HUES64 (cell line): ENCODE measurements around the gene CROT.

Source experiments
- H3K27ac ChIP-seq: 2 replicates; pipeline ENCODE4 v1.7.0; 2013; ENCODE audit warnings: low read depth, low read length, inconsistent platforms
- H3K27me3 ChIP-seq: 2 replicates; pipeline ENCODE4 v1.6.1; 2013; ENCODE audit warnings: mild to moderate bottlenecking, low read length; ENCODE audit not compliant: insufficient read depth
- H3K36me3 ChIP-seq: 2 replicates; pipeline ENCODE4 v1.6.1; 2013; ENCODE audit warnings: mild to moderate bottlenecking, low read length; ENCODE audit not compliant: insufficient read depth
- H3K4me1 ChIP-seq: 2 replicates; pipeline ENCODE4 v1.6.1; 2013; ENCODE audit warnings: mild to moderate bottlenecking, low read length, moderate library complexity; ENCODE audit not compliant: insufficient read depth
- H3K4me3 ChIP-seq: 2 replicates; pipeline ENCODE4 v1.5.1; 2013; ENCODE audit warnings: mild to moderate bottlenecking, low read length, moderate library complexity
- H3K9ac ChIP-seq: 2 replicates; pipeline ENCODE4 v1.6.1; 2013; ENCODE audit warnings: mild to moderate bottlenecking, low read depth, low read length
- H3K9me3 ChIP-seq: 2 replicates; pipeline ENCODE4 v1.6.1; 2013; ENCODE audit warnings: low read depth, low read length; ENCODE audit not compliant: insufficient read depth
- WGBS: fragments of 150-250, 120-280 bp; methylation state at CpG from one replicate; pipeline ENCODE4 v1.1.7; 2013; ENCODE audit warnings: missing lambda C conversion rate; 5-methylcytosine and 5-hydroxymethylcytosine counted together

The CROT gene

GRCh38 chr7:87342231-87342630 lies 3.2 kb upstream of the CROT start:
- 0 out of 2 replicates have a peak, but pooled peaks cover 4% of the 10 kb centered on the region for H3K27me3 ChIP-seq
- no peak overlapping the region for H3K27ac ChIP-seq
- H3K36me3 ChIP-seq, result peaks cover 2% of the 10 kb centered on the region; the same call in 1 of the 2 replicates
- H3K4me1 ChIP-seq, result peaks cover 22% of the 10 kb centered on the region
- no peaks in the 10 kb centered on the region for H3K9me3 ChIP-seq
- H3K4me3 ChIP-seq, result no peak overlapping the region
- 89% methylated on average over 1 of the region's 3 CpGs for WGBS
- H3K9ac ChIP-seq, result no peak overlapping the region

- 0 out of 2 replicates have a peak, but pooled peaks cover 1% of the 10 kb centered on the region for H3K9me3 ChIP-seq
- no peak overlapping the region; the same call in 1 of the 2 replicates for H3K9ac ChIP-seq
- H3K36me3 ChIP-seq, result peaks cover 12% of the 10 kb centered on the region
- H3K4me3 ChIP-seq, result peak overlapping the region; percentile 87
- peaks cover 22% of the 10 kb centered on the region for H3K4me1 ChIP-seq
- 100% methylated on average over 1 of the region's 2 CpGs for WGBS
- H3K27ac ChIP-seq, result no peak overlapping the region
- 0 out of 2 replicates have a peak, but pooled peaks cover 4% of the 10 kb centered on the region for H3K27me3 ChIP-seq
These were observed 1.0 kb upstream of the CROT start for GRCh38 chr7:87344446-87344845.

GRCh38 chr7:87345962-87346371 lies 503 bp downstream of the CROT start:
- no peak overlapping the region for H3K27ac ChIP-seq
- 0 out of 2 replicates have a peak, but pooled peaks cover 4% of the 10 kb centered on the region for H3K27me3 ChIP-seq
- H3K9ac ChIP-seq, result peak overlapping the region; percentile 54
- 57% methylated on average over 8 of the region's 8 CpGs for WGBS
- H3K36me3 ChIP-seq, result peaks cover 24% of the 10 kb centered on the region
- H3K4me3 ChIP-seq, result peak overlapping the region; percentile 87
- H3K9me3 ChIP-seq, result peaks cover 9% of the 10 kb centered on the region; the same call in 1 of the 2 replicates
- H3K4me1 ChIP-seq, result peaks cover 22% of the 10 kb centered on the region

DNA sequence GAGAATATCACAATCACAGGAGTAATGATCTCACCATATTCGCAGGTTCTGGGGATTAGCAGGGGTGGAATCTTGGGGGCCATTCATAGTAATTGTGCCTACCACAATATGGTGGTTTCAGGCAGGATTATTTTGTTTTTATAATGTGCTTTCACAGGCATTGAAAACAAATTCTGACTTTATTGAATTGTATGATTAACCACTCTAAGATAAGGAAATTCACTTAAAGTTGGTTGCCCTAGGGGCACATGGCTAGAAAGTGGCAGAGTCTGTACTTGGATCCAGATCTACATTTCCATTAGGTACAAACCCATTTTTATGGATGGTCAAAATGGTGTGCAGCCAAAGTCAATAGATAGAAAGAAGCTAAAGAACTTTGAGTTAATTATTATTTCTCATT lies 1.7 kb downstream of the CROT start:
- Histone ChIP-seq H3K27ac (no peak overlapping the region), H3K9ac (no peak overlapping the region), H3K36me3 (peaks cover 33% of the 10 kb centered on the region), H3K4me1 (peaks cover 17% of the 10 kb centered on the region), H3K4me3 (no peak overlapping the region), H3K27me3 (0 out of 2 replicates have a peak, but pooled peaks cover 4% of the 10 kb centered on the region), H3K9me3 (peaks cover 17% of the 10 kb centered on the region)
- WGBS, result 100% methylated on average over 1 of the region's 1 CpG

DNA sequence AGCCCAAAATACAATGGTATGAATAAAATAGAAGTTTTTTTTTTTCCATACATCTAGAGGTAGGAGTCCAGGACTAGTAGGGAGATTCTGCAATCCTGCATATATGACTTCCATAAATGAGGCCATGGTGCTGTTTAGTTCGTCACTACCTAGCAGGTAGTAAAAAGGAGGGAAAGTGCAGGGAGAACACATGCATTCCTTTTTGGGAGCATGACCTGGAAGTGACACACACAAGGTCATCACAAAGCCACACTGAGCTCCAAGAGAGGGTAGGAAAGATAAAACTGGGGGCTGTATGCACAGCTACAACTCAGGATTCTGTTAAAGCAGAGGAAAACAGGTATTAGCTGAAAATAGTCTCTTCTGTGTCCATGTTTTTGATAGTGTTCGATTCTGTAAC lies 2.2 kb downstream of the CROT start:
- Histone ChIP-seq H3K4me1 (peaks cover 12% of the 10 kb centered on the region), H3K4me3 (no peak overlapping the region), H3K9ac (no peak overlapping the region), H3K9me3 (peaks cover 21% of the 10 kb centered on the region), H3K27ac (no peak overlapping the region), H3K36me3 (peaks cover 37% of the 10 kb centered on the region), H3K27me3 (0 out of 2 replicates have a peak, but pooled peaks cover 4% of the 10 kb centered on the region)
- 98% methylated on average over 2 of the region's 2 CpGs for WGBS

DNA sequence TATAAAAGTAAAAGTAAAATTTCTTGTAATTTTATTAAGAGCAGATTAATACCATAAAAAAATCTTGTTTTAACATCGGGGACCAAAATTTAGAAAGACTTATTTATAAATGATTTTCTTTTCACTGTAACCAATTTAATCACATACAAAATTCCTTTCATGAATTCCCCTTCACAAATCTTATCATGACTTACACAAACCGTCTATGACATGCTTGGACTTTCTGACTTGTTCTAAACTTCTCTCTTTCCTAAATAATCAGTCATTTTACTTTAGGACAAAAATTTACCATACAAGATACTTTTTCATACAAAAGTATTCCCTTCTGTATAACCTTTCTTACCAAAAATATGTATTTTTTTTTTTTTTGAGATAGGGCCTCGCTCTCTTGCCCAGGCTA lies 9.3 kb downstream of the CROT start:
- Histone ChIP-seq H3K9me3 (peaks cover 73% of the 10 kb centered on the region), H3K27ac (no peak overlapping the region), H3K9ac (no peak overlapping the region), H3K4me3 (no peak overlapping the region), H3K36me3 (peaks cover 68% of the 10 kb centered on the region), H3K27me3 (no peaks in the 10 kb centered on the region), H3K4me1 (no peaks in the 10 kb centered on the region)
- 86% methylated on average over 3 of the region's 3 CpGs for WGBS

DNA sequence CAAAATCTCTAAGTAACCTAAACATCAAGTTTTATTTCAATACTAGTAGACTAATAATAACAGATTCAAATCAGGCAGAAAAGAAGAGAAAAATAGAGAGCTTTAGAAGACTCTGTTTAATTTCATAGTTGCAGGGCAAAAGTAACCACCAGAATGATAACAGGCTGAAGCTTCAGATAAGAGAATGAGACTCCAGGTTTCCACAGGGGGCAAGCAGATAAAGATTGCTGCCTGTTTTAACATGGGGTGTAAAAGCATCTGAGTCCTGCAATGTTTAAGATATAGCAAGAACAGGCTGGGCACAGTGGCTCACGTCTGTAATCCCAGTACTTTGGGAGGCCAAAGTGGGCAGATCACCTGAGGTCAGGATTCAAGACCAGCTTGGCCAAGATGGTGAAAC lies 11.0 kb downstream of the CROT start:
- WGBS, result 95% methylated on average over 1 of the region's 1 CpG
- H3K4me1 ChIP-seq, result no peaks in the 10 kb centered on the region
- H3K36me3 ChIP-seq, result peaks cover 56% of the 10 kb centered on the region
- no peak overlapping the region for H3K4me3 ChIP-seq
- H3K9me3 ChIP-seq, result peaks cover 68% of the 10 kb centered on the region
- H3K27me3 ChIP-seq, result no peaks in the 10 kb centered on the region
- no peak overlapping the region for H3K9ac ChIP-seq
- no peak overlapping the region for H3K27ac ChIP-seq

- H3K27ac ChIP-seq, result no peak overlapping the region
- peaks cover 27% of the 10 kb centered on the region for H3K36me3 ChIP-seq
- H3K27me3 ChIP-seq, result no peaks in the 10 kb centered on the region
- H3K4me1 ChIP-seq, result no peaks in the 10 kb centered on the region
- peaks cover 39% of the 10 kb centered on the region for H3K9me3 ChIP-seq
- H3K4me3 ChIP-seq, result no peak overlapping the region
- H3K9ac ChIP-seq, result no peak overlapping the region
- WGBS, result 100% methylated on average over 2 of the region's 2 CpGs
These were observed 13.9 kb downstream of the CROT start for GRCh38 chr7:87359366-87359765.

GRCh38 chr7:87361320-87361719 lies 15.9 kb downstream of the CROT start:
- Histone ChIP-seq H3K4me1 (no peaks in the 10 kb centered on the region), H3K27me3 (no peaks in the 10 kb centered on the region), H3K27ac (no peak overlapping the region), H3K36me3 (peaks cover 12% of the 10 kb centered on the region), H3K9me3 (peaks cover 19% of the 10 kb centered on the region; the same call in 1 of the 2 replicates), H3K9ac (no peak overlapping the region), H3K4me3 (no peak overlapping the region)
- 97% methylated on average over 2 of the region's 2 CpGs for WGBS

DNA sequence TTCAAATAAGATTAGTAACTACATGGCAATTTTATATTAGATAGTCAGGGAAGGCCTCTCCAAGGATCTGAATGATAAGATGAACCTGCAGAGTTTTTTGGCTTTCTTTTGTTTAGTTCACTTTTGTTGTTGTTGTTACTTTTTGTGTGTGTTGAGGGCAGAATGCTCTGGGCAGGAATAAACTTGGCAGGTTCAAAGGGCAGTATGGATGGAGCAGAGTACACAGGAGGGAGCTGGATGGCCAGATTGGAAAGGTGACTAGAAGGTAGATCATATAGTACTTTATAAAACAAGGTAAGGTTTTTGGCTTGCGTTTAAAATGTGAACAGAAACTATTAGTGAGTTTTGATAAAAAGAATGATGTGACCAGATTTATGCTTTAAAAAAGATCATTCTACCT lies 17.9 kb downstream of the CROT start:
- Histone ChIP-seq H3K9me3 (peaks cover 5% of the 10 kb centered on the region; the same call in 1 of the 2 replicates), H3K27me3 (no peaks in the 10 kb centered on the region), H3K27ac (no peak overlapping the region), H3K4me1 (no peaks in the 10 kb centered on the region), H3K4me3 (no peak overlapping the region), H3K36me3 (peaks cover 4% of the 10 kb centered on the region; the same call in 1 of the 2 replicates), H3K9ac (no peak overlapping the region)
- 83% methylated on average over 1 of the region's 1 CpG for WGBS

DNA sequence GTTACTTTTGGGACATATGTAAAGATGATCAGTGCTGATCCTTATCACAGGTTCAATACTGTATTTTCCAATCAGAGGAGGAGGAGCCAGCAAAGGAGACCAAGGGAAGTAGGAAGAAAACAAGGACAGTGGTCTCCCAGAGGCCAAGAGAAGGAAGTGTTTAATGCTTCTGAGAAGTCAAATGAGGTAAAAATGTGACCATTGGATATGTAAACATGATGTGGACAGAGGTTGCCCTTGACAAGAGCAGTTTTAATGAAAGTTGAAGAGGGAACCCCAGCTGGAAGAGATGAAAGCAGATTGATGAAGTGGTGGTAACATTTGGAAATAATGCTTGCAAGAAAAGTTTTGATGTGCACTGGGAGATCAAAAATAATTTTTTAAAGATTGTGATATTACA lies 18.8 kb downstream of the CROT start:
- Histone ChIP-seq H3K4me1 (no peaks in the 10 kb centered on the region), H3K9ac (no peak overlapping the region), H3K4me3 (no peak overlapping the region), H3K27me3 (no peaks in the 10 kb centered on the region), H3K27ac (no peak overlapping the region), H3K36me3 (no peaks in the 10 kb centered on the region; the same call in 1 of the 2 replicates), H3K9me3 (no peaks in the 10 kb centered on the region)

- 97% methylated on average over 4 of the region's 4 CpGs for WGBS
- no peak overlapping the region for H3K27ac ChIP-seq
These were observed 23.8 kb downstream of the CROT start for GRCh38 chr7:87369216-87369615.

More at GRCh38 chr7:87369216-87369615, 23.8 kb downstream of the CROT start:
- no peaks in the 10 kb centered on the region; the same call in 1 of the 2 replicates for H3K36me3 ChIP-seq
- no peaks in the 10 kb centered on the region for H3K9me3 ChIP-seq
- H3K9ac ChIP-seq, result no peak overlapping the region
- H3K4me1 ChIP-seq, result no peaks in the 10 kb centered on the region
- no peak overlapping the region for H3K4me3 ChIP-seq
- H3K27me3 ChIP-seq, result no peaks in the 10 kb centered on the region
